HAP-1 (cell line): ENCODE data around the gene WDFY2.
"Not testable (repeated sequence)": the region's sequence is repeated elsewhere in the genome, so short reads cannot be mapped to it uniquely, and the experiment has no call there.

Source experiments
- DNase-seq, 2 experiments: peaks; one replicate each; pipeline ENCODE4 v3.0.0-alpha.2; 2016 to 2020; ENCODE audit warnings: low spot score in 2 of 2
- H3K27me3 ChIP-seq: fragments of 250-450 bp; sonication (Bioruptor Pico); 2 replicates; pipeline ENCODE4 v1.5.1; 2020; ENCODE audit warnings: low read depth, mild to moderate bottlenecking, moderate library complexity
- H3K36me3 ChIP-seq: fragments of 250-450 bp; sonication (Bioruptor Pico); replicated peaks from 2 replicates; pipeline ENCODE4 v1.5.1; 2020; ENCODE audit warnings: mild to moderate bottlenecking
- H3K4me1 ChIP-seq: fragments of 250-450 bp; sonication (Bioruptor Pico); 2 replicates; pipeline ENCODE4 v1.5.1; 2020; ENCODE audit warnings: mild to moderate bottlenecking
- H3K4me3 ChIP-seq: fragments of 250-450 bp; sonication (Bioruptor Pico); 2 replicates; pipeline ENCODE4 v1.5.1; 2020; ENCODE audit warnings: mild to moderate bottlenecking, moderate library complexity
- H3K9me3 ChIP-seq: fragments of 250-450 bp; sonication (Bioruptor Pico); 2 replicates; pipeline ENCODE4 v1.5.1; 2020; ENCODE audit warnings: mild to moderate bottlenecking, moderate library complexity
- in situ Hi-C: fragments of 300-500 bp; cut with MboI; formaldehyde crosslinking; loops from 3 replicates; pipeline ENCODE4 v1.14.3; 2020; ENCODE audit warnings: low sequenced_read_pairs, inconsistent platforms, mixed read lengths

WDFY2 gene

GRCh38 chr13:51683597-51683996 is 99.3 kb downstream of the WDFY2 start:
- no peaks in the 10 kb centered on the region for H3K9me3 ChIP-seq
- in situ Hi-C loops, result no loop called here
- no peak for DNase-seq

GRCh38 chr13:51684076-51684475 is 99.8 kb downstream of the WDFY2 start:
- DNase-seq, result no peak
- Histone ChIP-seq H3K4me3 (no peak overlapping the region), H3K36me3 (no peaks in the 10 kb centered on the region), H3K4me1 (peaks cover 4% of the 10 kb centered on the region), H3K27me3 (no peaks in the 10 kb centered on the region), H3K9me3 (no peaks in the 10 kb centered on the region)
- in situ Hi-C loops, result no loop called here

More at GRCh38 chr13:51683597-51683996, 99.3 kb downstream of the WDFY2 start:
- Histone ChIP-seq H3K27me3 (no peaks in the 10 kb centered on the region), H3K4me3 (no peak overlapping the region), H3K36me3 (no peaks in the 10 kb centered on the region), H3K4me1 (no peaks in the 10 kb centered on the region)

GRCh38 chr13:51687947-51688714 is 103.9 kb downstream of the WDFY2 start:
- no peak for DNase-seq
- in situ Hi-C loops, result no loop called here
- no peaks in the 10 kb centered on the region for H3K9me3 ChIP-seq
- H3K4me1 ChIP-seq, result peaks cover 13% of the 10 kb centered on the region
- no peaks in the 10 kb centered on the region for H3K27me3 ChIP-seq
- no peaks in the 10 kb centered on the region for H3K36me3 ChIP-seq
- H3K4me3 ChIP-seq, result no peak overlapping the region

- in situ Hi-C loops, result no loop called here
Observed at GRCh38 chr13:51688937-51689662, 104.8 kb downstream of the WDFY2 start.

GRCh38 chr13:51689663-51689996 is 105.4 kb downstream of the WDFY2 start:
- Histone ChIP-seq H3K4me1 (peaks cover 13% of the 10 kb centered on the region), H3K9me3 (no peaks in the 10 kb centered on the region), H3K27me3 (no peaks in the 10 kb centered on the region), H3K36me3 (no peaks in the 10 kb centered on the region), H3K4me3 (no peak overlapping the region)
- in situ Hi-C loops, result no loop called here
- DNase-seq, result peak; percentile 44 to 72

More at GRCh38 chr13:51688937-51689662, 104.8 kb downstream of the WDFY2 start:
- no peak for DNase-seq
- Histone ChIP-seq H3K36me3 (no peaks in the 10 kb centered on the region), H3K4me1 (peaks cover 13% of the 10 kb centered on the region), H3K27me3 (no peaks in the 10 kb centered on the region), H3K4me3 (no peak overlapping the region), H3K9me3 (no peaks in the 10 kb centered on the region)

GRCh38 chr13:51695677-51696076 is 111.4 kb downstream of the WDFY2 start:
- in situ Hi-C loops, H3K36me3 ChIP-seq, H3K27me3 ChIP-seq, H3K9me3 ChIP-seq, H3K4me3 ChIP-seq, H3K4me1 ChIP-seq: not testable (repeated sequence)
- DNase-seq, result peak in 1 of 2 experiments; percentile 66

- Histone ChIP-seq H3K4me1 (no peaks in the 10 kb centered on the region), H3K36me3 (no peaks in the 10 kb centered on the region), H3K4me3 (no peak overlapping the region), H3K27me3 (no peaks in the 10 kb centered on the region), H3K9me3 (no peaks in the 10 kb centered on the region)
- no peak for DNase-seq
- in situ Hi-C loops, result no loop called here
Observed at GRCh38 chr13:51697181-51697580, 112.9 kb downstream of the WDFY2 start.

- Histone ChIP-seq H3K4me1 (no peaks in the 10 kb centered on the region), H3K4me3 (no peak overlapping the region), H3K9me3 (no peaks in the 10 kb centered on the region), H3K27me3 (no peaks in the 10 kb centered on the region), H3K36me3 (no peaks in the 10 kb centered on the region)
- in situ Hi-C loops, result no loop called here
- DNase-seq, result no peak
Observed at GRCh38 chr13:51697855-51698254, 113.6 kb downstream of the WDFY2 start.

GRCh38 chr13:51698352-51698751 is 114.1 kb downstream of the WDFY2 start:
- no peak for DNase-seq
- H3K36me3 ChIP-seq, result no peaks in the 10 kb centered on the region
- in situ Hi-C loops, result no loop called here

GRCh38 chr13:51704399-51705313 is 120.4 kb downstream of the WDFY2 start:
- DNase-seq, result no peak
- in situ Hi-C loops, result no loop called here
- no peaks in the 10 kb centered on the region for H3K27me3 ChIP-seq
- H3K4me3 ChIP-seq, result no peak overlapping the region
- H3K4me1 ChIP-seq, result no peaks in the 10 kb centered on the region
- no peaks in the 10 kb centered on the region for H3K9me3 ChIP-seq
- H3K36me3 ChIP-seq, result no peaks in the 10 kb centered on the region

More at GRCh38 chr13:51698352-51698751, 114.1 kb downstream of the WDFY2 start:
- Histone ChIP-seq H3K27me3 (no peaks in the 10 kb centered on the region), H3K4me1 (no peaks in the 10 kb centered on the region), H3K4me3 (no peak overlapping the region), H3K9me3 (no peaks in the 10 kb centered on the region)

GRCh38 chr13:51707461-51707860 is 123.2 kb downstream of the WDFY2 start:
- in situ Hi-C loops, result no loop called here
- H3K4me3 ChIP-seq, result no peak overlapping the region
- no peaks in the 10 kb centered on the region for H3K4me1 ChIP-seq
- no peaks in the 10 kb centered on the region for H3K27me3 ChIP-seq
- H3K9me3 ChIP-seq, result 0 out of 2 replicates have a peak, but pooled peaks cover 4% of the 10 kb centered on the region
- no peak for DNase-seq
- H3K36me3 ChIP-seq, result no peaks in the 10 kb centered on the region

- no peaks in the 10 kb centered on the region for H3K36me3 ChIP-seq
- no peak for DNase-seq
- in situ Hi-C loops, result no loop called here
Observed at GRCh38 chr13:51713807-51714206, 129.5 kb downstream of the WDFY2 start.

GRCh38 chr13:51714663-51715168 is 130.5 kb downstream of the WDFY2 start:
- in situ Hi-C loops, result no loop called here
- Histone ChIP-seq H3K4me3 (no peak overlapping the region), H3K9me3 (0 out of 2 replicates have a peak, but pooled peaks cover 4% of the 10 kb centered on the region), H3K36me3 (no peaks in the 10 kb centered on the region), H3K27me3 (no peaks in the 10 kb centered on the region), H3K4me1 (peaks cover 1% of the 10 kb centered on the region; the same call in 1 of the 2 replicates)
- no peak for DNase-seq

More at GRCh38 chr13:51713807-51714206, 129.5 kb downstream of the WDFY2 start:
- Histone ChIP-seq H3K4me3 (no peak overlapping the region), H3K9me3 (0 out of 2 replicates have a peak, but pooled peaks cover 4% of the 10 kb centered on the region), H3K27me3 (no peaks in the 10 kb centered on the region), H3K4me1 (no peaks in the 10 kb centered on the region)
